Thyroid gland (tissue), 4 donors: ENCODE measurements around the gene ITGAD. TPM values are rescaled to one million over a fixed set of nuclear protein-coding genes. Genes with fewer than 3 reads are reported as not detected.

Source experiments
- DNase-seq, 2 donors: peaks; one replicate each; pipeline ENCODE4 v3.0.0-alpha.2; 2019
- H3K27ac ChIP-seq, 3 donors: fragments of 200-600 bp; sonication (generic); 1 replicate in 2 of 3; 2 replicates in 1 of 3; pipeline ENCODE4 v1.5.1; 2016 to 2019; ENCODE audit warnings: mild to moderate bottlenecking in 1 of 3, moderate library complexity in 1 of 3
- H3K27me3 ChIP-seq: fragments of 200-600 bp; sonication (generic); one replicate; pipeline ENCODE4 v1.5.1; 2019
- H3K36me3 ChIP-seq, 2 donors: fragments of 200-600 bp; sonication (generic); one replicate each; pipeline ENCODE4 v1.5.1; 2016 to 2019
- H3K4me1 ChIP-seq, 2 donors: fragments of 200-600 bp; sonication (generic); one replicate each; pipeline ENCODE4 v1.5.1; 2017 to 2019
- H3K4me3 ChIP-seq, 3 donors: fragments of 200-600 bp; sonication (generic); replicated peaks in 1 of 3; 1 replicate in 2 of 3; 2 replicates in 1 of 3; pipeline ENCODE4 v1.5.1; 2016; ENCODE audit warnings: mild to moderate bottlenecking in 1 of 3
- H3K9me3 ChIP-seq: fragments of 200-600 bp; sonication (generic); one replicate; pipeline ENCODE4 v1.5.1; 2017
- CTCF ChIP-seq, 6 experiments: fragments of 200-600 bp in 3 of 6; fragments of 450-650 bp in 3 of 6; sonication (generic) in 3 of 6; IDR thresholded peaks; one replicate each; pipeline ENCODE4 v1.5.1; 2016 to 2019; ENCODE audit warnings: antibody characterized with exemption in 6 of 6, mild to moderate bottlenecking in 2 of 6, inconsistent platforms in 1 of 6, moderate library complexity in 1 of 6
- POLR2A ChIP-seq, 2 donors: fragments of 450-650 bp; IDR thresholded peaks; one replicate each; pipeline ENCODE4 v1.6.1; 2017; ENCODE audit warnings: antibody characterized with exemption in 2 of 2, mild to moderate bottlenecking in 2 of 2, moderate library complexity in 1 of 2
- WGBS, 2 donors: methylation state at CpG; one replicate each; pipeline ENCODE4 v1.1.5; 2017; 5-methylcytosine and 5-hydroxymethylcytosine counted together
- intact Hi-C: fragments of 100-400 bp; cut with DNase I; formaldehyde crosslinking; loops from one replicate; pipeline ENCODE4 v1.15.1; 2023
- total RNA-seq, 4 donors: library from RNA; depleted of rRNA; stranded (reverse); fragments of >200 nt; gene quantifications; one replicate each; pipeline ENCODE4 v1.2.3, GENCODE V29; 2016

Gene ITGAD
- total RNA-seq, 4 donors from 2014 or later, result not detected

- intact Hi-C loops, result no loop called here
Observed at GRCh38 chr16:31423801-31424200, 30.7 kb downstream of the ITGAD start.

GRCh38 chr16:31427441-31428278 is 34.5 kb downstream of the ITGAD start:
- Histone ChIP-seq H3K27ac (no peak overlapping the region), H3K9me3 (no peaks in the 10 kb centered on the region), H3K27me3 (no peaks in the 10 kb centered on the region), H3K36me3 (no peaks in the 10 kb centered on the region), H3K4me1 (peaks cover 0 to 5% of the 10 kb centered on the region in 2 donors), H3K4me3 (no peak overlapping the region)
- DNase-seq, result peak; percentile 38 to 43
- intact Hi-C loops, result no loop called here
- TF ChIP-seq POLR2A (IDR thresholded peaks at IDR 0.05), result no peak
- no peak for TF ChIP-seq CTCF (IDR thresholded peaks at IDR 0.05)
- WGBS, 2 donors, result 36 to 59% methylated on average over 4 to 15 of the region's 83 CpGs

More at GRCh38 chr16:31423801-31424200, 30.7 kb downstream of the ITGAD start:
- H3K9me3 ChIP-seq, result no peaks in the 10 kb centered on the region
- no peak for DNase-seq
- H3K36me3 ChIP-seq, result no peaks in the 10 kb centered on the region
- no peak overlapping the region for H3K4me3 ChIP-seq
- 76 to 88% methylated on average over 6 to 11 of the region's 12 CpGs for WGBS, 2 donors
- peaks cover 0 to 5% of the 10 kb centered on the region in 2 donors for H3K4me1 ChIP-seq
- TF ChIP-seq CTCF (IDR thresholded peaks at IDR 0.05), result no peak
- TF ChIP-seq POLR2A (IDR thresholded peaks at IDR 0.05), result no peak
- H3K27ac ChIP-seq, result no peak overlapping the region
- no peaks in the 10 kb centered on the region for H3K27me3 ChIP-seq

- Histone ChIP-seq H3K4me1 (peaks cover 0 to 5% of the 10 kb centered on the region in 2 donors), H3K27me3 (no peaks in the 10 kb centered on the region), H3K36me3 (no peaks in the 10 kb centered on the region), H3K9me3 (no peaks in the 10 kb centered on the region), H3K4me3 (no peak within 1 kb of the TSS), H3K27ac (no peak within 1 kb of the TSS)
- 50 to 69% methylated on average over 2 to 7 of the region's 7 CpGs for WGBS, 2 donors
- intact Hi-C loops, result no loop called here
- TF ChIP-seq CTCF (IDR thresholded peaks at IDR 0.05), result no peak
- no peak for TF ChIP-seq POLR2A (IDR thresholded peaks at IDR 0.05)
- no peak for DNase-seq
Observed at GRCh38 chr16:31428279-31428597, 35.1 kb downstream of the ITGAD start, which contains the start of gene COX6A2. Gene COX6A2, minus strand, starts transcription at chr16:31428360. Its CDS starts 35 bp downstream, at chr16:31428325.

GRCh38 chr16:31428638-31429247 is 35.6 kb downstream of the ITGAD start:
- no peaks in the 10 kb centered on the region for H3K36me3 ChIP-seq
- no peak for TF ChIP-seq POLR2A (IDR thresholded peaks at IDR 0.05)
- H3K4me3 ChIP-seq, result no peak overlapping the region
- DNase-seq, result no peak
- H3K4me1 ChIP-seq, result peaks cover 0 to 5% of the 10 kb centered on the region in 2 donors
- 74 to 85% methylated on average over 7 of the region's 7 CpGs for WGBS, 2 donors
- H3K27me3 ChIP-seq, result no peaks in the 10 kb centered on the region
- H3K27ac ChIP-seq, result no peak overlapping the region
- intact Hi-C loops, result no loop called here
- no peaks in the 10 kb centered on the region for H3K9me3 ChIP-seq

- WGBS, 2 donors, result 30 to 53% methylated on average over 1 of the region's 1 CpG
- DNase-seq, result no peak
- H3K9me3 ChIP-seq, result no peaks in the 10 kb centered on the region
- H3K27ac ChIP-seq, result no peak overlapping the region
- H3K4me1 ChIP-seq, result peaks cover 0 to 5% of the 10 kb centered on the region in 2 donors
- no peaks in the 10 kb centered on the region for H3K36me3 ChIP-seq
- no peak overlapping the region for H3K4me3 ChIP-seq
- intact Hi-C loops, result no loop called here
- H3K27me3 ChIP-seq, result no peaks in the 10 kb centered on the region
- no peak for TF ChIP-seq CTCF (IDR thresholded peaks at IDR 0.05)
- no peak for TF ChIP-seq POLR2A (IDR thresholded peaks at IDR 0.05)
Observed at GRCh38 chr16:31429314-31429713, 36.2 kb downstream of the ITGAD start.
